Kidney (tissue), 14 donors: ENCODE results near the gene NELFB. TPM values are rescaled to one million over a fixed set of nuclear protein-coding genes. Genes with fewer than 3 reads are reported as not detected.
A peak's percentile ranks its signal among the peaks of the same experiment; 100 is the strongest.

Source experiments
- DNase-seq, 5 donors: peaks; one replicate each; pipeline ENCODE4 v3.0.0-alpha.2; 2013 to 2020
- FAIRE-seq: peaks from 2 replicates; lab custom pipeline; 2012; peaks lifted over from hg19 to GRCh38; lab: Jason Lieb, UNC
- H3K27ac ChIP-seq, 2 donors: one replicate each; pipeline ENCODE4 v1.7.0; 2013; ENCODE audit warnings: low read depth in 2 of 2, low read length in 2 of 2, inconsistent platforms in 1 of 2
- H3K27me3 ChIP-seq: one replicate; pipeline ENCODE4 v1.7.1; 2013; ENCODE audit warnings: low read length, inconsistent platforms; ENCODE audit not compliant: control insufficient read depth, insufficient read depth
- H3K36me3 ChIP-seq, 3 donors: one replicate each; pipeline versions ENCODE4 v1.7.0 to v1.7.1; 2013; ENCODE audit warnings: low read length in 3 of 3, control low read depth in 1 of 3, inconsistent platforms in 1 of 3; ENCODE audit not compliant: insufficient read depth in 3 of 3, control insufficient read depth in 2 of 3
- H3K4me1 ChIP-seq, 3 donors: one replicate each; pipeline versions ENCODE4 v1.7.0 to v1.7.1; 2013; ENCODE audit warnings: low read length in 3 of 3, inconsistent platforms in 1 of 3, low read depth in 1 of 3; ENCODE audit not compliant: control insufficient read depth in 2 of 3, insufficient read depth in 2 of 3
- H3K4me3 ChIP-seq, 3 donors: one replicate each; pipeline versions ENCODE4 v1.7.0 to v1.8.1; 2013; ENCODE audit warnings: low read length in 3 of 3, control low read depth in 1 of 3, inconsistent platforms in 1 of 3
- H3K9ac ChIP-seq, 3 donors: one replicate each; pipeline versions ENCODE4 v1.7.0 to v1.7.1; 2013; ENCODE audit warnings: low read length in 3 of 3, control low read depth in 1 of 3, inconsistent platforms in 1 of 3
- H3K9me3 ChIP-seq, 3 donors: one replicate each; pipeline versions ENCODE4 v1.7.0 to v1.7.1; 2013; ENCODE audit warnings: low read length in 3 of 3, control low read depth in 1 of 3, inconsistent platforms in 1 of 3; ENCODE audit not compliant: control insufficient read depth in 2 of 3, insufficient read depth in 1 of 3
- CTCF ChIP-seq: IDR thresholded peaks from 3 replicates; pipeline ENCODE4 v1.5.1; 2012; ENCODE audit warnings: mild to moderate bottlenecking, moderate library complexity, borderline replicate concordance; ENCODE audit not compliant: insufficient read depth; ENCODE audit errors: extremely low read depth
- intact Hi-C: fragments of 100-400 bp; cut with DNase I; formaldehyde crosslinking; loops from one replicate; pipeline ENCODE4 v1.11.1; 2022
- polyA plus RNA-seq: library from polyadenylated mRNA; stranded (reverse); fragments of 350-450 nt; fragmentation: Illumina TruSeq; extraction: RNeasy Lipid Tissue Mini Kit (QIAGEN cat#74804); gene quantifications from one replicate; pipeline ENCODE4 v1.2.3, GENCODE V29; 2014; ENCODE audit warnings: low read depth, low replicate concordance; ENCODE audit not compliant: insufficient read depth
- total RNA-seq: library from RNA; stranded (reverse); fragmentation: NEBNext Ultra II Directional; extraction: Animal tissue kit (Norgen Biotek cat#: 25700); gene quantifications from one replicate; pipeline ENCODE4 v1.2.1, GENCODE V29; 2021
- donor health status: control.
- donor health status: control.
- donor health status: control.
- donor health status: control.
- donor health status: control.
- donor health status: DM: yes; HTN: yes; CAD: no.
- donor health status: Normal renal cell carcinoma (clear cell type).

Gene NELFB
- total and polyA plus RNA-seq, 2 donors from 2014 or later = 43.8 to 57.3 TPM

- Histone ChIP-seq H3K27me3 (no peaks in the 10 kb centered on the region), H3K4me1 (peaks cover 0 to 31% (median 18%) of the 10 kb centered on the region in 3 donors), H3K9ac (no peak overlapping the region), H3K27ac (no peak overlapping the region), H3K4me3 (no peak overlapping the region), H3K9me3 (no peaks in the 10 kb centered on the region), H3K36me3 (no peaks in the 10 kb centered on the region)
- FAIRE-seq = no peak
- DNase-seq = peak in 1 of 5 donors; percentile 71
- intact Hi-C loops = no loop called here
- no peak for TF ChIP-seq CTCF
Measured at GRCh38 chr9:137227853-137228505, 27.1 kb upstream of the NELFB start.

- Histone ChIP-seq H3K27me3 (no peaks in the 10 kb centered on the region), H3K9me3 (no peaks in the 10 kb centered on the region), H3K4me1 (peaks cover 0 to 29% (median 18%) of the 10 kb centered on the region in 3 donors), H3K9ac (no peak overlapping the region), H3K36me3 (no peaks in the 10 kb centered on the region), H3K27ac (no peak overlapping the region), H3K4me3 (no peak overlapping the region)
- no peak for TF ChIP-seq CTCF
- intact Hi-C loops = no loop called here
- peak in 1 of 5 donors; percentile 63 for DNase-seq
- no peak for FAIRE-seq
Measured at GRCh38 chr9:137228506-137228967, 26.6 kb upstream of the NELFB start.

GRCh38 chr9:137228968-137229896 lies 25.9 kb upstream of the NELFB start:
- no peak overlapping the region for H3K9ac ChIP-seq
- H3K4me1 ChIP-seq = peaks cover 0 to 26% (median 15%) of the 10 kb centered on the region in 3 donors
- no peaks in the 10 kb centered on the region for H3K27me3 ChIP-seq
- H3K9me3 ChIP-seq = no peaks in the 10 kb centered on the region
- no peak for FAIRE-seq
- no peak for TF ChIP-seq CTCF
- H3K36me3 ChIP-seq = no peaks in the 10 kb centered on the region
- peak in 1 of 5 donors; percentile 59 for DNase-seq
- H3K4me3 ChIP-seq = no peak overlapping the region
- intact Hi-C loops = no loop called here
- peak overlapping the region in 1 of 2 donors; percentile 51 for H3K27ac ChIP-seq
